Activated CD8-positive, alpha-beta memory T cell treated with anti-CD3 and anti-CD28 coated beads, Interleukin-2, amount 50 U/mL, for 1 hour (primary cell): Measurements from ENCODE around the gene NXPH2.
"Not testable (repeated sequence)": the region's sequence is repeated elsewhere in the genome, so short reads cannot be mapped to it uniquely, and the experiment has no call there.

ENCODE experiments used
- DNase-seq: peaks from one replicate; pipeline ENCODE4 v3.0.0-alpha.2; 2020; ENCODE audit errors: extremely low read depth

Gene NXPH2

DNA sequence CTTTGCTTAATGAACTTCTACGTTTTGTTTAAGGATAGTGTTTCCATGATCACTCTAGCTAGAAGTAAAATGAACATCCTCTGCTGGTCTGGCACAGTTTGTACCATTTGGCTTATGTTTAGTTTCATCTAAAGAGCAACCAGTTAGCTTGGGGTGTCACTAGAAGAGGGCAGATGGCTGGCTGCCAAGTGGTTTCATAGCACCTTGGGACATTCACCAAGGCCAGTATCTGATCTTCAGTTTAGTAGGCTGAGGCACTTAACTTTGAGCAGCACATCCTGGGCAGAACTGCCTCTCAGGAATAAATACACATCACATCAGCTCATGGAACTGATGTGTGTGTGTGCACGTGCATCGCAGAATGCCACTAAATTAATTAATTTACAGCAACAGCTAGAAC is 68.4 kb downstream of the NXPH2 start:
- no peak for DNase-seq

DNA sequence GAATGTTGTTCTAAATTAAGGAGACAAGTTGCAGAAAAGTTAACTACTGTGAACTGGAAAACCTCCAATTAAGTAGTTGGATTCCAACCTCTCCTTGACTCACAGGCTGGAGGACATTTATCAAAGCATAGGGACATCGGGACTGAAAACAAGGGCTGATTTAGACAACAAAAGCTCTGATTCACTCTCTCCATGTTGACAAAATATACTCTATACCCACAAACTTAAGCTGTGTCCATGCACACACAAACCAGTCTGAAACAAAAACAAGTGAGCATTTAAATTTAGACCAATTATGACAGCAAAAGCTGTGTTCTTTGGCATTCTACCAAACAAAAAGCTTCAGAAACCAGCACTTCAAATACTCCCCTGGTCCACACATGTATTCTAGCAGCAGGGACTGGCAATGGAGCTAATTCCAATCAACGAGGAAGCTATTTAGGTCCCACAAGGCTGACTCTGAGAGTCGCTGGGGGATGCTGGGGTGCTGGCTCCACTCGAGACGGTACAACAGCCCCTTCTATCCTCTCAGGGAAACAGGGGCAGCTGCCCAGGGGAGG is 71.4 kb downstream of the NXPH2 start:
- no peak for DNase-seq

GRCh38 chr2:138707392-138708074 is 72.7 kb downstream of the NXPH2 start:
- no peak for DNase-seq

DNA sequence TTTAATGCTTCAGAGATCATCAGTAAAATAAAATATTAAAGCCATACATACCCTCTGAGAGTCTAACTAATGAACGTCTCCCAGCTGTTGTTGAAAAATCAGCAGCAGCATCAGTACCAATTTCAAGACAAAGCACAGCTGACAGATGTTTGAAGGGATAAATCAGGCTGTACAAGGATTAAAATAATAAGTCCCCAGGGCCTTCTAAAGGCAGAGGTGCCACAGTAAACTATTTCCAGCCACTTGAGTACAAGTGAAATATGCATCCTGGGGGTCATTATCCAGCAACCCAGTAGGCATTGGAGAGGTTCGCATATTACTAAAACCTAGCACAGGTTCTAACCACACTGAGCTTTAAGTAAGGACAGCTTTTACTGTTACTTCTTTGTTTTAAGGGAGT is 76.9 kb downstream of the NXPH2 start:
- no peak for DNase-seq

- no peak for DNase-seq
These were observed 79.5 kb downstream of the NXPH2 start for GRCh38 chr2:138700716-138701115.

DNA sequence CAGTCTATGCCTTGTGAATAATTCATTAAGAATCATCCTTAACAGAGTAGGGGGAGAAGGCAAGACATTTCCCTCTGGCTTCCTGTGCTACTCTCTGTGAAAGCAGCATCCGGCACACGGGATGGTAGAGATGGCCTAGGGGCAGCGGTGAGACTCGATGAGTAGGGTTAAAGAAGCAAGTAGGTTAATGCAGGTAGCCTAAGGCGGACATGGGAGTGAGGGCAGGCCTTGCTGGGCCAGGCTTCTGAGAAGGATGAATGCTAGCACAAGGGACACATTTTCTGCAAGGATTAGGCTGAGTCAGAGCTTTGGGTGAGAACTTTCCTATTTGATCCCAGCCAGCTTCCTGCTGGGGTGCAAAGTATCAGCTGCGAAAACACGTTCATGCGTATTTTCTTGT is 80.8 kb downstream of the NXPH2 start:
- DNase-seq = no peak

DNA sequence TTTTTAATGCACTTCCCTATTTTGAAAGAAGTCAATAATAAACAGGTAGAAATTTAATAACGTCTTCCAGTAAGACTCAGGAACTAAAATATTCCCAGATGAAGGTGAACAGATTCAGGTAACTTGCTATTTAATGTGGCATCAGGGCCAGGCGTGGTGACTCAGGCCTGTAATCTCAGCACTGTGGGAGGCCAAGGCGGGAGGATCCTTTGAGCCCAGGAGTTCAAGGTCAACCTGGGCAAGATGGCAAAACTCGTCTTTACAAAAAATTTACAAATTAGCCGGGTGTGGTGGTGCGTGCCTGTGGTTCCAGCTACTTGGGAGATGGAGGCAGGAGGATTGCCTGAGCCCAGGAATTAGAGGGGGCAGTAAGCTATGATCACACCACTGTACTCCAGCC is 81.8 kb downstream of the NXPH2 start:
- DNase-seq = no peak

- no peak for DNase-seq
These were observed 88.5 kb downstream of the NXPH2 start for GRCh38 chr2:138691667-138692066.

DNA sequence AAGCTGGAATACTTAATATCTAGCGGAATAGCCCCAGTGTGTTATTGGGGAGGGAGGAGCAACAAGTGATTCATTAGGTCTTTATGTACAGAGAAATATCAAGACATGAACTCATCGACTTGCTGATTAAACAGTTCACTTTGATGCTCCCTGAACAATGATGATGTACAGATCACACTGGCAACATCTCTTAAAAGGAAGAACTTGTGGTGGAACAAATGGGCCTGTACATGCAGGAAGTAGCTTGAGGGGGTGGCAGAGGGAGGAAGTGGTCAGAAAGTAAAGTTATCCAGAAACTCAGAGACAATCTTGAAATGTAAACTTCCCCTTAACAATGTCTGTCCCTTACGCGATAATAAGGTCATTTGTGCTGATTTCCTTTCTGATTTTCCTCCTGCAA is 90.5 kb downstream of the NXPH2 start:
- DNase-seq = no peak

GRCh38 chr2:138682163-138682562 is 98.0 kb downstream of the NXPH2 start:
- DNase-seq = no peak

- no peak for DNase-seq
These were observed 103.0 kb downstream of the NXPH2 start for GRCh38 chr2:138677221-138677620.

- DNase-seq = no peak
These were observed 103.6 kb downstream of the NXPH2 start for GRCh38 chr2:138676619-138677021.

- DNase-seq = no peak
These were observed 108.6 kb downstream of the NXPH2 start for GRCh38 chr2:138671566-138671965.

- no peak for DNase-seq
These were observed 109.5 kb downstream of the NXPH2 start for GRCh38 chr2:138670734-138671133.

GRCh38 chr2:138665937-138666336 is 114.3 kb downstream of the NXPH2 start:
- DNase-seq = no peak

DNA sequence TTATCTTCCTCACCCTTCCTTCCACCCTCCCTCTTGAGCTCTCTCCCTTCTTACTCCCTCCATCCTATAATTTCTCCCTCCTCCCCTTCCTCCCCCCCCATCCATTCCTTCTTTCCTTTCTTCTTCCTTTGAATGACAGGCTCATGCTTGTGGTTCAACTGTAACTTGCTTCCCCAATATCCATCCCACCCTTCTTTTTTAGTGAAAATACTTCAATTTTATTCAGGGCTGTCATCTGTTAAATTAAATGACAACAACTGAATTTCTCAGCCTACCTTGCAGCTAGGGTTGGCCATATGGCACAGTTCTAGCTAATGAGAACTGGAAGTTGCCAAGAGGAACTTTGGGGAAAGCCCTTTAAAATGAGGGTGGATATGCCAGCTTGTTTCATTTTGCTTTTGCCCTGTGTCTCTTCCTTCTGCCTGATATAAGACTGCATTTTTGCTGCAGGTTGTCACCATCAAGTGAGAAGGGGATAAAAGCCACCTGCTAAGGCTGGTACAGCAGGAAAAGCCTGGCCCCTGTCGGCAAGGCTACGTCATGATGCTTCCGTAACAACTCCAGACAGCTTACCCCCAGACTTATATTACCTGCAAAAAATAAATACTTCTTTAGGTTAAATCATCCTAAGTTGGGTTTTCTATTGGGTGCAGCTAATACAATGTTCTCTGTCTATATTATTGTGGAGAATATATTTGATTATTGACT is 121.8 kb downstream of the NXPH2 start:
- no peak for DNase-seq

DNA sequence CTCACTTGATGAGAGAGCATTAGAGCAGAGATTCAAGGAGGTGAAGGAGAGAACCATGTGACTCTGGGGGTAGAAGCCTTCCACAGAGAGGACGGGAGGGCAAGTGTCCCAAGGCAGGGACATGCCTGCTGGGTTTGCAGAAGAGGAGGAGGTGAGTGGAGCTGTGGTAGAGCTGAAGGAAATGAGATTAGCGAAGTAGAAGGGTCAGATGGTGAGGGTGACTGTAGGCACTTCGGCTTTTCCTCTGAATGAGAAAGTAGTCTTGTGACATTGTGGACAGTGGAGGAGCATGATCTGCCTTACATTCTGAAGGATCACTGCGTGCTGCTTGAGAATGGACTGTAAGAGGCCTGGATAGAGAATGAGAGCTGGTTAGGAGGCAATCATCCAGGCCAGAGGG is 126.0 kb downstream of the NXPH2 start:
- no peak for DNase-seq

DNA sequence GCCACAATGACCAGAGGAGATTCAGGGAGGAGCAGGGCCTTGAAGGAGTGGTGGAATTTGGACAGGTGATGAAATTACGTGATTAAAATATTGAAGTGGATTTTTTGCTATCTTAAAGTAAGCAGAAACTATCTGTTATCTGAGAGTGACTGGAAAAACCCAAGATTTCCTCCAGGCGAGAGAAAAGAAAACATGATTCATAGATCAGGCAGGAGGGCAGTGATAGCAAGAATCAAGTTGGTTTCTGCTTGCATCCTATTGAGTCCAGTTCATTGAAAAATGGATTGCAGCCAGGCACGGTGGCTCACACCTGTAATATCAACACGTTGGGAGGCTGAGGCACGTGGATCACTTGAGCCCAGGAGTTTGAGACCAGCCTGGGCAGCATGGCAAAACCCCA is 127.8 kb downstream of the NXPH2 start:
- no peak for DNase-seq

DNA sequence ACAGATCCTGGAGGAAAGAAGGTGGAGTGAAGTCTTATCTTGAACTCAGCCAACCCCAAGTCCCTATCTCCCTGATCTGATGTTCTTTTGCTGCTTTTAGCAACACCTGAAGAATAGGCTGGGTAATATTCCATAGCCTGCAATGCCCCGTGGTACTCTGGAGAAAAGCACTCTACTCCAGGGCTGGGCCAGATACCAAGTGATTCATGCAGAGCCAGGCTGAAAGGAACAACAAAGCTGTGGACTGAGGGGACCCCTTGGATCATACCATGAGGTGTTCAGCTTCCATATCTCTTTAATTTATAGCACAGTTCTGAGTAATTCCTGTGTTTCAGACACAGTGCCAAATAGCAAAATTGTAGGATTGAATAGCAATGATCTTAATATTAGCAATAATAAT is 130.6 kb downstream of the NXPH2 start:
- no peak for DNase-seq

DNA sequence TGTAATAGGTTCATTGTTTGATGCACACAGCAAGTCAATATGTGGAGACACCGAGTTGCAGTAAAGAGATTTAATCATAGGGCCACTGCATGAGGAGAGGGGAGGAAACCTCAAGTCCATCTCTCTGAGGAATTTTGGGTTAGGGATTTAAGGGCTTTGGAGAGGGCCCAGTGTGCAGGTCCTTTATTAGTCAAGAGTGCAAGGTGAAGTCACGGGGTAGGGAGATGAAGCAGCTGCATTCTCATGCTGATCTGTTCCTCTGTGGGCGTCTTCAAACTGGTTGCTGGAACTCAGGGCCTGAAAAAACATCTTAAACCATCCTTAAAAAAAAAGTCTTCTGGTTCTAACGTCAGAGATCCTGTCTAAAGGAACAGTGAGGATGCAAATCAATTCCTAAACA is 131.6 kb downstream of the NXPH2 start:
- no peak for DNase-seq

- not testable (repeated sequence) for DNase-seq
These were observed 135.4 kb downstream of the NXPH2 start for GRCh38 chr2:138644776-138645175.

- no peak for DNase-seq
These were observed 139.1 kb downstream of the NXPH2 start for GRCh38 chr2:138640921-138641676.

GRCh38 chr2:138637686-138638085 is 142.5 kb downstream of the NXPH2 start:
- no peak for DNase-seq
